Activated T-helper 2 cell treated with anti-CD3 and anti-CD28 coated beads, Interferon-gamma antibody, Interleukin-2, Interleukin-4, amounts not matched to agents 10 μg/mL and 5 μg/mL and 100 μg/mL, durations not matched to agents 14 hours and 24 hours and 36 hours (primary cell): Measurements from ENCODE around the gene BCAS3. TPM values are rescaled to one million over a fixed set of nuclear protein-coding genes. Genes with fewer than 3 reads are reported as not detected.

Experiments used
- DNase-seq: peaks from one replicate; pipeline ENCODE4 v3.0.0; 2021; ENCODE audit warnings: low spot score
- H3K27ac Mint-ChIP-seq: one replicate; pipeline ENCODE4 v1.8.0; 2021; ENCODE audit warnings: mixed read lengths
- H3K27me3 Mint-ChIP-seq: one replicate; pipeline ENCODE4 v1.8.0; 2021; ENCODE audit warnings: low read depth, mixed read lengths
- H3K36me3 Mint-ChIP-seq: one replicate; pipeline ENCODE4 v1.8.0; 2021; ENCODE audit warnings: low read depth, mixed read lengths
- H3K4me1 Mint-ChIP-seq: one replicate; pipeline ENCODE4 v1.8.0; 2021; ENCODE audit warnings: low read depth, mixed read lengths
- H3K4me3 Mint-ChIP-seq: one replicate; pipeline ENCODE4 v1.8.0; 2021; ENCODE audit warnings: low read depth, mild to moderate bottlenecking, moderate library complexity, mixed read lengths
- H3K9me3 Mint-ChIP-seq: one replicate; pipeline ENCODE4 v1.8.0; 2021; ENCODE audit warnings: mixed read lengths
- intact Hi-C: fragments of 100-400 bp; cut with micrococcal nuclease; formaldehyde crosslinking; loops from one replicate; pipeline ENCODE4 v1.15.1; 2023
- total RNA-seq: library from RNA; stranded (reverse); gene quantifications from 2 replicates; pipeline ENCODE4 v1.2.3, GENCODE V29; 2022

The BCAS3 gene
- total RNA-seq, 1 donor from 2014 or later = 10.7 TPM

DNA sequence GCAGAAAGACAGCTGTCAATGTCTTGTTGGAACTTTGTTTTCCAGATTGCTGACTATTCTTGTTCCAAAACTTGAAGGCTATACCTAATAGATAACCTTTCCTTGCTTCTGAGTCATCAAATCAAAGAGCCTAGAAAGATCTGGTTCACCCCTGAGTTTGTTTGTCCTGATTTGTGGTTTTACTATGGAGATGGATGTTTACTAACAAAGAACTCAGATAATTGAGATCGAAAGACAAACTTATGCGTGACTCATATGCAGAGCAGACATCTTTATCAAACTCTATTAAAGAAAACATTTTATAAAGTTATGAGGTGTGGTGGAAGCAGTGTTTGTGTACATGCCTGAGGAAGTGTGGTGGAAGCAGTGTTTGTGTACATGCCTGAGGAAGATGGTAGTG lies 410.9 kb downstream of the BCAS3 start:
- Mint-ChIP-seq H3K4me3 (no peak overlapping the region), H3K27ac (no peak overlapping the region), H3K27me3 (no peaks in the 10 kb centered on the region), H3K4me1 (peaks cover 5% of the 10 kb centered on the region), H3K36me3 (peaks cover 2% of the 10 kb centered on the region), H3K9me3 (peaks cover 9% of the 10 kb centered on the region)
- no peak for DNase-seq
- intact Hi-C loops = no loop called here

DNA sequence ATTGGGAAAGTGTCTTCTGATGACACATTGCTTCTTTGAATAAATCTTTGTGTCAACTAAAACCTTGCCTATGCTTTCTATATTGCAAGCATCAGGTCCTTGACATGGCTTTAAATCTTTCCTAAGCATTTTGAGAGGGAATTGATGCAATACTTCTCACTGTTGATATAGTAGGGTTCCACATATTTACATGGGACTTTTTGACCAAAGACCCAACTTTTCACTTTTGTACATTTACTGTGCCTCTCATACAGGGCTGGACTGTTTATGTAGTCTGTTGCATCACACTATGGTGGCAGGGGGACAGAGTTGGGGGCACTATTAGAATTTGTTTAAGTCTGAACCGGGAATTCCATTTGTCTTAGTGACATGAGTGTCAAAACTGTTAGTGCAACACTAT lies 413.4 kb downstream of the BCAS3 start:
- Mint-ChIP-seq H3K9me3 (peaks cover 9% of the 10 kb centered on the region), H3K27me3 (no peaks in the 10 kb centered on the region), H3K36me3 (peaks cover 2% of the 10 kb centered on the region), H3K4me3 (no peak overlapping the region), H3K27ac (no peak overlapping the region), H3K4me1 (peaks cover 5% of the 10 kb centered on the region)
- intact Hi-C loops = no loop called here
- no peak for DNase-seq

DNA sequence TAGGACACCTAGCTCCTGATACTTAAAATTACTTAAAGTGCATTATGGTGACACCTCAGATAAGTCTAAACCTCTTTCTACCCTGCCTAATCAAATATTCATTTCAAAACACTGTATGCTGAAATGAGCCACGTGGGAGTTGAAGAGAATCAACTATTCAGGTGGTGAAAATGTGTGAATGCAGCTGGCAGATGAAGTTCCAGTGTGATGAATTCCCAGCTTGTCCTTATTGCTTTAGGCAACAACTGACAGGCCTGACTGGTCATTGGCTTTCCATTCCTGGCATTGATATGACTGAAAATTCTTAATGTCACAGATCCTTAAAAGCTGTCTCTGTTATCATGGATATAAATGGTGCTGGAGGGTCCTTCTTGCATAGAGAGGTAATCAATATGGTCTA lies 420.1 kb downstream of the BCAS3 start:
- intact Hi-C loops = no loop called here
- H3K27ac Mint-ChIP-seq = no peak overlapping the region
- no peaks in the 10 kb centered on the region for H3K27me3 Mint-ChIP-seq
- H3K4me3 Mint-ChIP-seq = no peak overlapping the region
- no peaks in the 10 kb centered on the region for H3K4me1 Mint-ChIP-seq
- no peaks in the 10 kb centered on the region for H3K36me3 Mint-ChIP-seq
- no peak for DNase-seq
- no peaks in the 10 kb centered on the region for H3K9me3 Mint-ChIP-seq

DNA sequence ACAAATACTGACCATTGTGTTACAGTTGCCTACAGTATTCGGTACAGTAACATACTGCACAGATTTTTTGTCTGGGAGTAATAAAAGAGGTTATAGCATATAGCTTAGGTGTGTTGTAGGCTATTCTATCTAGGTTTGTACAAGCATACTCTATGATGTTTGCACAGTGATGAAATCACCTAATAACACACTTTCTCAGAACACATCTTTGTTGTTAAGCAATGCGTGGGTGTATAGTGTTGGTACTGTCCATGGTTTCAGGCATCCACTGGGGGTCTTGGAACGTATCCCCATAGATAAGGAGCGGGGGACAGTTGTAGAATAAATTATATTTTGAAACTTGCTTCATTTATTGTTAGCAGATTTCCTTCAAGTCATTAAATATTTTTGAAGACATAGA lies 428.7 kb downstream of the BCAS3 start:
- H3K36me3 Mint-ChIP-seq = no peaks in the 10 kb centered on the region

DNA sequence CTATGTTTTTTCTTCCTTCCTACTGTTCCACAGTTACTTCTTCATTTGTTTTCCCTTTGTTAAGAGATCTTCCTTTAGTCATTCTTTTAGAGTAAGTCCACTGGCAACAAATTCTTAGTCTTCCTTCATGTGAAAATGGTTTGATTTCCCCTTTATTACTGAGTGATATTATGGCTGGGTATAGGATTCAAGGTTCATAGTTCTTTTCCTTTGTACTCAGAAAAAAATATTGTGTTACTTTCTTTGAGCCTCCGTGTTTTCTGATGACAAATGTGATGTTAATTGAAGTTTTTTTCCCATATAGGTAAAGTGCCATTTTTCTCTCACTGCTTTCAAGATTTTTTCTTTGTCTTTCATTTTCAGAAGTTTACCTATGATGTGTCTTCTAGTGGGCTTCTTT lies 438.9 kb downstream of the BCAS3 start:
- Mint-ChIP-seq H3K4me1 (peaks cover 3% of the 10 kb centered on the region), H3K36me3 (peaks cover 5% of the 10 kb centered on the region), H3K27ac (no peak overlapping the region), H3K9me3 (peaks cover 10% of the 10 kb centered on the region), H3K4me3 (no peak overlapping the region), H3K27me3 (no peaks in the 10 kb centered on the region)
- DNase-seq = no peak
- intact Hi-C loops = no loop called here

More for the DNA sequence above, 428.7 kb downstream of the BCAS3 start:
- intact Hi-C loops = no loop called here
- H3K27ac Mint-ChIP-seq = no peak overlapping the region
- no peaks in the 10 kb centered on the region for H3K4me1 Mint-ChIP-seq
- no peak overlapping the region for H3K4me3 Mint-ChIP-seq
- no peak for DNase-seq
- no peaks in the 10 kb centered on the region for H3K27me3 Mint-ChIP-seq
- H3K9me3 Mint-ChIP-seq = peaks cover 10% of the 10 kb centered on the region

DNA sequence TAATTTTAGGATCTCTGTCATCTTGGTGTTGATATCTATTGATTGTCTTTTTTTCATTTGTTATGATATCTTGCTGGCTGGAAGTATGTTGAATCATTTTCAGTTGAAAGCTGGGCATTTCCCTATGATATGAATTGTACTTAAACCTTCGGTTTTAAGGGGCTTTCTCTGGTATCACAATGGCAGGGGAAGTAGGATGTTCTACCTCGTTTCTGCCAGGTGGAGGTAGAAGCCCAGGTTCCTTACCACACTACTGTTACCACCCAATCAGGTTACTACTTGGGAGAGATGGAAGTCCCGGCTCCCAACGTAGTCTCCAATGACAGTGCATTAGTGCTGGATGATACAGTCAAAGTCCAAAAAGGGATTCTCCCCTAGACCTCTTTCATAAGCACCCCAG lies 440.3 kb downstream of the BCAS3 start:
- peaks cover 5% of the 10 kb centered on the region for H3K36me3 Mint-ChIP-seq
- H3K9me3 Mint-ChIP-seq = peaks cover 10% of the 10 kb centered on the region
- no peaks in the 10 kb centered on the region for H3K27me3 Mint-ChIP-seq
- no peak overlapping the region for H3K4me3 Mint-ChIP-seq
- H3K4me1 Mint-ChIP-seq = peaks cover 3% of the 10 kb centered on the region
- intact Hi-C loops = no loop called here
- no peak overlapping the region for H3K27ac Mint-ChIP-seq
- DNase-seq = no peak

DNA sequence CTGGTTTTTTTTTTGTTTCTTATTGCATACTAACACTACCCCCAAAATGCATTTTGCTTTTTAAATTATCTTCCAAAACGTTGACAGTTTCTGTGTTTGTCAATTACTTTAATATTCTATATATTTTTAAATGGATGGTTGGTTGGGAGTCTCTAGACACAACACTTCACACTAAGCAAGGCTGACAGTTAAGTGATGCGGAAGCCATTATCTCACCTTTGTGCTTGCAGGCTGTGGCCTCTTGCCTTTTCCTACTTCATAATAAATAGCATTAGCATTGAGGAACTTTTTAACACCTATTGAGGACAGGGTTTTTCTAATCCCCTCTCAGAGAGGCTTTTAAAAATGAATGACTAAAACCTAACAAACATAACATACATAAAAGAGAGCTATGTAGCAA lies 441.2 kb downstream of the BCAS3 start:
- H3K4me1 Mint-ChIP-seq = peaks cover 3% of the 10 kb centered on the region
- intact Hi-C loops = no loop called here
- H3K27ac Mint-ChIP-seq = no peak overlapping the region
- H3K27me3 Mint-ChIP-seq = no peaks in the 10 kb centered on the region
- H3K36me3 Mint-ChIP-seq = peaks cover 5% of the 10 kb centered on the region
- no peak for DNase-seq
- no peak overlapping the region for H3K4me3 Mint-ChIP-seq
- H3K9me3 Mint-ChIP-seq = peaks cover 10% of the 10 kb centered on the region

DNA sequence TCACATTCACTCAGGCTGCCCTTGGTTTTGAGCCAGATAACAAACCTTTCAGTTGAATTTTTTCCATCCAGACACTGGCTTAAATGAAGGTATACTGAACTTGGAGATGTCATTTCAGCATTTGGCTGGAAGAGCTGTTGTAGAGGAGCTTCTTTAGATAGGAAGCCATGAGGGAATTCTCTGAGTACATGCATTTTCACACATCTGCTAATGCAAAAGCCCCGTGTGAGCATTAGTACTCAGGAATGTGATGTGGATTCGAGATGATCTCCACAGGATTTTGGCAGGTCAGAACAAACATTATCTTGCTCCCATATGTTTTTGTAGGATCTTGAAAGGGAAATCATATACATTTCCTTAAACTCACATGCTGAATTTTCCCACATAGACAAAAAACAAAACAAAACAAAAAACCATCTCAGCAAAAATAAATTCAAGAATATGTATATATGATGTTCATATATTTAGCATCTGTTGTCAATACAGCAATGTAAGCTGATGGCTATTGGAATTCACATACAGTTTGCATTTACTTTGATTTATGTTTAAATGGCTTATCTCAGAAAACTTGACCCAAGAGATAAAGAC lies 444.8 kb downstream of the BCAS3 start:
- intact Hi-C loops = no loop called here
- DNase-seq = no peak
- Mint-ChIP-seq H3K9me3 (no peaks in the 10 kb centered on the region), H3K4me3 (no peak overlapping the region), H3K27me3 (no peaks in the 10 kb centered on the region), H3K36me3 (peaks cover 5% of the 10 kb centered on the region), H3K4me1 (peaks cover 3% of the 10 kb centered on the region), H3K27ac (no peak overlapping the region)

DNA sequence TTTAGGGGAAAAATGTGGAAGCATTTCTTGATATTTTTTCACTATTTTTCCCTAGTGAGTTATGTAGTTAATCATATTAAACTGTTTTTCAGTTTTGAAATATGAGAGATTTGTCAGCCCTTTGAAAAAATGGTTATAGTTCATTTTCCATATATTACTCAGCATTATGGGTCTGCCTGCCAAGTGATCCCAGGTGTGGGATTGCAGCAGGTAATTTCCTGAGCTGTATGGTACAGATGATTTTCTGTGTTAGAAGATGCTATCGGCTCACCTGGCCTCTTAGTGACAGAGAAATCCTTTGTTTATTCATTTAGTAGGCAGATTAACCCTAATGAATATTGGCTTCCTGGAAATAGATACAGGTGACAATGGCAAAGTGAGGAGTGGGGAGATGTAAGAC lies 446.9 kb downstream of the BCAS3 start:
- H3K36me3 Mint-ChIP-seq = no peaks in the 10 kb centered on the region
- H3K27ac Mint-ChIP-seq = no peak overlapping the region
- no peaks in the 10 kb centered on the region for H3K27me3 Mint-ChIP-seq
- intact Hi-C loops = no loop called here
- no peak overlapping the region for H3K4me3 Mint-ChIP-seq
- no peaks in the 10 kb centered on the region for H3K9me3 Mint-ChIP-seq
- H3K4me1 Mint-ChIP-seq = peaks cover 10% of the 10 kb centered on the region
- no peak for DNase-seq

DNA sequence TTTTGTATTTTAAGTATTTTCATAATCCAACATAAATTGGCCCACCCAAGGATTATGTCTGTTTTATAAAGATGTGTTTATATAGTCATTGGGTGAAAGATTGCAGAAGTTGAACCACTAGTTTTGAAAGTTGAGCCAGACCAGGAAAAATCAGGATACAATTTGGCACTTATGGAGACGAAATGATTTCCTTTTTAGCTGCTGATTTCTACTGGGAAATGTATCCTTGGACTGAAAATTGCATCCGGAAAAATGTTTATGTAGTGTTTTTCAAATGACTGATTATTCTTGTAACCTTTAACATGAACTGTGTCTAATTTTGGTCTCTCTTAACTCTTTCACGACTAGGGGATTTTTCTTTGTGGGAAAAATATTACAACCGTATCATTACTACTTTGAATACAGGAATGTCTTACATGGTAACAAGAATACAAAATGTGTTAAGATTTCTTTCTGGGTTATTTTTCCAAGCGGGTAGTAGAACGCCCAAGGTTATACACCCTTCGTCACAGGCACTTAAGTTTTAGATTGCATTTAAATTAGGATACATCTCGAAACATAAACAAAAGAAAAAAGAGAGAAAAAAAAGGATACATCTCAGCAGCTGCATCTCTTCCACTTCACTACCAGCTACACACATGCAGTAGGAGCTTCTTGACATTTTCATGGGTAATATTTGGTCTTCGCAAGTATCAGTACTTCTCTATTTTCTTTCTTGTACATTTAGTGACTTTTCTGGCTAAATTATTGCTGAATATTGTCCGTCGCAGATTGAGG lies 449.0 kb downstream of the BCAS3 start:
- H3K9me3 Mint-ChIP-seq = no peaks in the 10 kb centered on the region
- no peak overlapping the region for H3K27ac Mint-ChIP-seq
- peaks cover 10% of the 10 kb centered on the region for H3K4me1 Mint-ChIP-seq
- intact Hi-C loops = no loop called here
- DNase-seq = no peak
- H3K27me3 Mint-ChIP-seq = no peaks in the 10 kb centered on the region
- H3K36me3 Mint-ChIP-seq = no peaks in the 10 kb centered on the region
- H3K4me3 Mint-ChIP-seq = no peak overlapping the region

DNA sequence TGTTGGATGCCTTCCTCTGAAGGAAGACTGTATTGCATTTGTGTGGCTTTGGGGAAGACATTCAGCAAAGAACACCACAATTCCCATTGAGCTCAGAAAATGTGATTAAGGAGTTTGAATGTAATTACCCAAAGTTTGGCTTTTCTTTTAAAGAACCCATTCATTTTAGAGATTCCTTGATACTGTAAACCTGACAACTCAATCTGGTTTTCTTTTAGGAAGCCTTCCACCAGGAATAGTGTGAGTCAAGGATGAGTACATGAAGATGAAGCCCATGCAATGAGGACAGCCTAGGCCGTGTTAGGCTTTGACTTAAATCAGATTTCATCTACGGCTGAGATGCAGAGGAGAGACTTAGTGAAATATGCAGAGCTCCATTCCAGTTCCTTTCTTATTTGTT lies 450.3 kb downstream of the BCAS3 start:
- Mint-ChIP-seq H3K4me3 (no peak overlapping the region), H3K36me3 (no peaks in the 10 kb centered on the region), H3K4me1 (peaks cover 14% of the 10 kb centered on the region), H3K27me3 (no peaks in the 10 kb centered on the region), H3K9me3 (no peaks in the 10 kb centered on the region), H3K27ac (no peak overlapping the region)
- intact Hi-C loops = no loop called here
- no peak for DNase-seq

DNA sequence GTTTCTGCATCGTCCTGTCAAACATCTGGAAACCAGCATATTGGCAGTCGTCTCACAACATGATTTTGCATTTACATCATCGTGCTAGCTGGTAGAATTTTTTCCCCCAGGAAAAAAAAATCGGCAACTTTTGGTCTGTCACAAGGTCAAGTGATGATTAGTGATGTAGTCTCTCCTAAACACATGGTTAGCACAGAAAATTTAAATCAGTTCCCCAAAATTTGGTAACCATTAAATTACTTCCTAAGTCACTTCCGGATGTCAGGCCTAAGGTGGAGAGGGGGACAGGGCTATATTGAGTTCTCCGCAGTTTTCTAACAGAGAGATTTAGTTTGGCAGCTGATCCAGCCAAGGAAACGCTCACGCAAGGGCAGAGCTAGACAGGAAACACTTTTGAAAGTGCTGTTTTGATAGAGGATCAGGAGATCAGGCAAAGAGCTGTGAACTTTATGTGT lies 451.0 kb downstream of the BCAS3 start:
- Mint-ChIP-seq H3K27ac (no peak overlapping the region), H3K27me3 (no peaks in the 10 kb centered on the region), H3K9me3 (no peaks in the 10 kb centered on the region), H3K4me1 (peaks cover 17% of the 10 kb centered on the region), H3K36me3 (no peaks in the 10 kb centered on the region), H3K4me3 (no peak overlapping the region)
- intact Hi-C loops = no loop called here
- DNase-seq = no peak
